Measurements from ENCODE around the gene TMEM43.

DNA sequence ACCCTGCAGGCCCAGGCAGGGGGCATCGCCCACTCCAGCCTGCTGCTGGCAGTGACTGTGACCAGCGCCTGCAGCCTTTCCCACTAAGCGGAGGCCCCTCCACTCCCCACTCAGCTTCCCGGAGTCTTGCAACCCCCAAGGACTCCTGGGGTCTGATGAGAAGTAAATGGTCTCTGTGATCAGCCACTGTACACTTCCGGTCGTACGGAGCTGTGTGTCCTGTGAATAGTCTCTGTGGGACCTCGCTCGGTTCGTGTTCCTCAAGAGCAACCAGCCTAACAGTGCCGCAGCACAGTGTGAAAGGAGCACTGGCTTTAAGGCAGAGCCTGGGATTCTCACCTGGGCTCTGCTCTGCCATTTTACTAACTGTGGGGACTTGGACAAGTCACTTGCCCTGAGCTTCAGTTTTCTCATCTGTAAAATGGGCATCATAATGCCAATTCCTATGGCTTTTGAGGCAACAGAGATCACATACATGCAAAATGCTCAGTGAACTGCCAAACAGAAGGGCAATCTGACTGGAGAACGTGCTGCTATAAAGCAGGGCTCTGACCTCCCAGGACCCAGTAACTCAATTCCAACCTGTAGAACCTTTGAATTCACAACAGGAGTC, 26.7 kb downstream of the TMEM43 start:
- TF ChIP-seq, protein P1, sequence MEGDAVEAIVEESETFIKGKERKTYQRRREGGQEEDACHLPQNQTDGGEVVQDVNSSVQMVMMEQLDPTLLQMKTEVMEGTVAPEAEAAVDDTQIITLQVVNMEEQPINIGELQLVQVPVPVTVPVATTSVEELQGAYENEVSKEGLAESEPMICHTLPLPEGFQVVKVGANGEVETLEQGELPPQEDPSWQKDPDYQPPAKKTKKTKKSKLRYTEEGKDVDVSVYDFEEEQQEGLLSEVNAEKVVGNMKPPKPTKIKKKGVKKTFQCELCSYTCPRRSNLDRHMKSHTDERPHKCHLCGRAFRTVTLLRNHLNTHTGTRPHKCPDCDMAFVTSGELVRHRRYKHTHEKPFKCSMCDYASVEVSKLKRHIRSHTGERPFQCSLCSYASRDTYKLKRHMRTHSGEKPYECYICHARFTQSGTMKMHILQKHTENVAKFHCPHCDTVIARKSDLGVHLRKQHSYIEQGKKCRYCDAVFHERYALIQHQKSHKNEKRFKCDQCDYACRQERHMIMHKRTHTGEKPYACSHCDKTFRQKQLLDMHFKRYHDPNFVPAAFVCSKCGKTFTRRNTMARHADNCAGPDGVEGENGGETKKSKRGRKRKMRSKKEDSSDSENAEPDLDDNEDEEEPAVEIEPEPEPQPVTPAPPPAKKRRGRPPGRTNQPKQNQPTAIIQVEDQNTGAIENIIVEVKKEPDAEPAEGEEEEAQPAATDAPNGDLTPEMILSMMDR (IDR thresholded peaks at IDR 0.05; ENCODE audit: low read depth, low read length, poor library complexity, severe bottlenecking), result no peak
- TF ChIP-seq EZH2phosphoT487 (IDR thresholded peaks at IDR 0.05; ENCODE audit: borderline replicate concordance, low read length), result no peak

All from DOHH2 (cell line).